CD4-positive, alpha-beta memory T cell (primary cell): ENCODE data around the gene CD34. TPM values are rescaled to one million over a fixed set of nuclear protein-coding genes. Genes with fewer than 3 reads are reported as not detected.
A peak's percentile ranks its signal among the peaks of the same experiment; 100 is the strongest.

ENCODE experiments used
- CTCF ChIA-PET: fragments of 350-600 bp; sonication (Branson Sonifier 250); formaldehyde crosslinking; loops from one replicate; lab custom pipeline; 2021; ENCODE audit warnings: inconsistent platforms; ENCODE audit not compliant: partially characterized antibody; lab: Charles Lee
- POLR2A ChIA-PET: fragments of 350-600 bp; sonication (Branson Sonifier 250); formaldehyde crosslinking; loops from one replicate; lab custom pipeline; 2021; ENCODE audit not compliant: partially characterized antibody; lab: Charles Lee
- DNase-seq, 5 donors: peaks; one replicate each; pipeline versions ENCODE4 v3.0.0 to v3.0.0-alpha.2; 2020 to 2022; ENCODE audit warnings: mixed read lengths in 1 of 5
- H3K27ac ChIP-seq: one replicate; pipeline ENCODE4 v1.7.0; 2013; ENCODE audit warnings: low read depth, low read length
- H3K27me3 ChIP-seq: 2 replicates; pipeline ENCODE4 v1.7.0; 2013; ENCODE audit warnings: mild to moderate bottlenecking, low read length, moderate library complexity; ENCODE audit not compliant: insufficient read depth
- H3K36me3 ChIP-seq: 2 replicates; pipeline ENCODE4 v1.7.0; 2013; ENCODE audit warnings: mild to moderate bottlenecking, low read length, moderate library complexity; ENCODE audit not compliant: insufficient read depth
- H3K4me1 ChIP-seq: 2 replicates; pipeline ENCODE4 v1.7.0; 2013; ENCODE audit warnings: mild to moderate bottlenecking, low read length, moderate library complexity; ENCODE audit not compliant: insufficient read depth
- H3K4me3 ChIP-seq, 2 donors: one replicate each; pipeline ENCODE4 v1.7.0; 2013; ENCODE audit warnings: low read length in 2 of 2, mild to moderate bottlenecking in 1 of 2
- H3K9me3 ChIP-seq, 2 donors: one replicate each; pipeline ENCODE4 v1.7.0; 2013; ENCODE audit warnings: low read length in 2 of 2, control low read depth in 1 of 2; ENCODE audit not compliant: control insufficient read depth in 1 of 2
- H3K27ac Mint-ChIP-seq, 7 donors: one replicate each; pipeline ENCODE4 v1.8.0; 2020 to 2021; ENCODE audit warnings: mixed read lengths in 7 of 7, mild to moderate bottlenecking in 6 of 7, inconsistent platforms in 3 of 7, moderate library complexity in 3 of 7
- H3K27me3 Mint-ChIP-seq, 2 donors: one replicate each; pipeline ENCODE4 v1.8.0; 2020 to 2021; ENCODE audit warnings: mixed read lengths in 2 of 2
- H3K36me3 Mint-ChIP-seq, 2 donors: one replicate each; pipeline ENCODE4 v1.8.0; 2020 to 2021; ENCODE audit warnings: mixed read lengths in 2 of 2, inconsistent platforms in 1 of 2, mild to moderate bottlenecking in 1 of 2
- H3K4me1 Mint-ChIP-seq, 4 donors: one replicate each; pipeline ENCODE4 v1.8.0; 2020 to 2021; ENCODE audit warnings: mixed read lengths in 4 of 4, mild to moderate bottlenecking in 1 of 4
- H3K4me3 Mint-ChIP-seq, 8 donors: one replicate each; pipeline ENCODE4 v1.8.0; 2020 to 2021; ENCODE audit warnings: mixed read lengths in 8 of 8, mild to moderate bottlenecking in 7 of 8, moderate library complexity in 6 of 8, inconsistent platforms in 3 of 8
- H3K9me3 Mint-ChIP-seq, 8 donors: one replicate each; pipeline ENCODE4 v1.8.0; 2020 to 2021; ENCODE audit warnings: mixed read lengths in 8 of 8, mild to moderate bottlenecking in 5 of 8, inconsistent platforms in 3 of 8, moderate library complexity in 1 of 8
- intact Hi-C: fragments of 100-400 bp; cut with micrococcal nuclease; formaldehyde crosslinking; loops from one replicate; pipeline ENCODE4 v1.15.1; 2023
- polyA plus RNA-seq, 2 donors: library from polyadenylated mRNA; unstranded; fragments of 300-500 nt; fragmentation: Illumina TruSeq; gene quantifications; one replicate each; pipeline ENCODE4 v1.2.3, GENCODE V29; 2021
- total RNA-seq, 2 experiments: library from RNA; stranded (reverse); gene quantifications; one replicate each; pipeline ENCODE4 v1.2.3, GENCODE V29; 2021

The CD34 gene
- total and polyA plus RNA-seq, 4 experiments from 2014 or later = 0.03 TPM; not detected in 3

DNA sequence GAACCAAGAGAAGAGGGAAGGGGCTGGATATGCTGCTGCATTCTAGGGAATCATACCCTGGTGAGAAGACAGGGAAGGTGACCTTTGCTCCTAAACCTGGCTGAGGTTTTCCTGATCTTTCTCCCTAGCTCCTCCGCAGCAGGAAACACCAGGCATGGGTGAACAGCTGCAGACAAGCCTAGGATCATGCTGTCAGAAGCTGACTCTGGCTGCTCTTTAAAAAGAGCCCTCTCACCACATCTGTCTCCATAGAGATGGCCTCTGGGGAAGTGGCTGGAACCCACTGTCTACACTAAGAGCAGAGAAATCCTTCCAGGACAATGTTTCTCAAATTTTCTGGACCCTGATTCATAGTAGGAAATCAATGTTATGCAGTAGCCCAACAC lies 57.6 kb downstream of the CD34 start:
- no peak overlapping the region for H3K27ac ChIP-seq
- POLR2A ChIA-PET = interaction anchor here (0.5 to 16.6 kb wide), 4 partner anchors 11 to 1988 kb away, joined by 3 to 374 read pairs (median 4); no protein-coding TSS in a partner anchor
- Mint-ChIP-seq H3K27ac (peak overlapping the region in 6 of 7 donors; percentile 39 to 87 (median 51)), H3K36me3 (peaks cover 35 to 63% of the 10 kb centered on the region in 2 donors), H3K4me1 (peaks cover 72 to 91% (median 81%) of the 10 kb centered on the region in 4 donors), H3K9me3 (no peaks in the 10 kb centered on the region), H3K27me3 (no peaks in the 10 kb centered on the region), H3K4me3 (peak overlapping the region in 7 of 8 donors; percentile 0 to 85 (median 43))
- intact Hi-C loops = no loop called here
- no peak for DNase-seq
- H3K36me3 ChIP-seq = no peaks in the 10 kb centered on the region
- H3K4me1 ChIP-seq = peaks cover 95% of the 10 kb centered on the region
- CTCF ChIA-PET = interaction anchor here (1.5 to 5.2 kb wide), 2 partner anchors 15 to 32 kb away, joined by 8 to 19 read pairs; no protein-coding TSS in a partner anchor
- H3K27me3 ChIP-seq = no peaks in the 10 kb centered on the region
- no peak overlapping the region for H3K4me3 ChIP-seq
- no peaks in the 10 kb centered on the region for H3K9me3 ChIP-seq

DNA sequence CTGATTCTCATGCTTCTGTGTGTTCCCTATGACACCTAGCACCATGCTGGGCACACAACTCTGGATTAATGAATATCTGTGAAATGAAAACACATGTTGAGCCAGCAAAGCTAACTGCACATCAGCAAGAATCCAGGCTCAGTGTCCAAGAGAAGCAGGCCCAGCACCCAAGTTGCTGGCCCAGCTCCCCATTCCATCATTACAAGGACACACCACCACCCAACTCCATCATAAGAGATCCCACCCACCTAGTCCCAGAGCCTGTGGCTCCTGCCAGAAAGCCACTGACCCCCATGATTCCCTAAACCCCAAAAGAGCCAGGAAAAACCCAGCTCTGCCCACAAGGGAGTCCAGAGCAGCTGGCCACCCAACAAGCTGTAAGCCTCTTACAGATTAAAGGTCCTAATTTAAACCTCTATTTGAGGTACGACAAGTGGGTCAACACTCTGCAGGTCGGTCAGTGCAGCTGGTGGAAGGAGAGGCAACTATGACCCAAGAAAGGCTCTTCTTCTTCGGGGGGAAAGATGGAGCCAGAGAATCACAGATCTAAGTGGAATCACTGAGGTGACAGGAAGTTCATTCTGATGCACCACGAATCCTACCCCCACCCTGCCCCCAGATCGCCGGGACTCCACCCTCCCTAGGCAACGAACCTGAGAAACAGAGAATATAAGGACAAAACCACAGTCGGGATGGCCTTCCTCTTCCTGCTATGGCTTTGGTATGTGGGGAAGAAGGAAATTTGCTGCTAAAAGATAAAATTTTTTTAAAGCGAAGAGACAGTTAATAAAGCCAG lies 58.2 kb downstream of the CD34 start:
- Mint-ChIP-seq H3K36me3 (peaks cover 37 to 68% of the 10 kb centered on the region in 2 donors), H3K4me1 (peaks cover 78 to 97% (median 86%) of the 10 kb centered on the region in 4 donors), H3K9me3 (no peaks in the 10 kb centered on the region), H3K27me3 (no peaks in the 10 kb centered on the region), H3K4me3 (peak overlapping the region in 7 of 8 donors; percentile 11 to 85 (median 51)), H3K27ac (peak overlapping the region; percentile 48 to 87 (median 59))
- POLR2A ChIA-PET = interaction anchor here (1.1 to 1.5 kb wide), 4 partner anchors 12 to 29 kb away, joined by 3 to 5 read pairs (median 4); no protein-coding TSS in a partner anchor
- intact Hi-C loops = no loop called here
- no peaks in the 10 kb centered on the region for H3K9me3 ChIP-seq
- no peak for DNase-seq
- no peaks in the 10 kb centered on the region for H3K27me3 ChIP-seq
- H3K27ac ChIP-seq = peak overlapping the region; percentile 16
- H3K36me3 ChIP-seq = no peaks in the 10 kb centered on the region
- H3K4me3 ChIP-seq = no peak overlapping the region
- CTCF ChIA-PET = interaction anchor here (1.4 to 5.2 kb wide), 3 partner anchors 16 to 110 kb away, joined by 4 to 19 read pairs (median 8); no protein-coding TSS in a partner anchor
- H3K4me1 ChIP-seq = peaks cover 95% of the 10 kb centered on the region

- DNase-seq = no peak
- Mint-ChIP-seq H3K4me3 (peak overlapping the region in 2 of 8 donors; percentile 7 to 19), H3K4me1 (peaks cover 73 to 95% (median 85%) of the 10 kb centered on the region in 4 donors), H3K27me3 (no peaks in the 10 kb centered on the region), H3K36me3 (peaks cover 31 to 65% of the 10 kb centered on the region in 2 donors), H3K27ac (peak overlapping the region in 6 of 7 donors; percentile 39 to 88 (median 58)), H3K9me3 (no peaks in the 10 kb centered on the region)
- POLR2A ChIA-PET = interaction anchor here (1.1 to 1.5 kb wide), 3 partner anchors 12 to 27 kb away, joined by 3 to 5 read pairs (median 4); no protein-coding TSS in a partner anchor
- H3K36me3 ChIP-seq = no peaks in the 10 kb centered on the region
- H3K27ac ChIP-seq = no peak overlapping the region
- CTCF ChIA-PET = interaction anchor here (1.4 to 5.2 kb wide), 3 partner anchors 17 to 111 kb away, joined by 4 to 19 read pairs (median 8); no protein-coding TSS in a partner anchor
- no peak overlapping the region for H3K4me3 ChIP-seq
- H3K4me1 ChIP-seq = peaks cover 89% of the 10 kb centered on the region
- intact Hi-C loops = no loop called here
- H3K27me3 ChIP-seq = no peaks in the 10 kb centered on the region
- no peaks in the 10 kb centered on the region for H3K9me3 ChIP-seq
Measured at GRCh38 chr1:207851696-207852095, 59.2 kb downstream of the CD34 start.

- Mint-ChIP-seq H3K27me3 (no peaks in the 10 kb centered on the region), H3K4me1 (peaks cover 67 to 94% (median 82%) of the 10 kb centered on the region in 4 donors), H3K36me3 (peaks cover 24 to 57% of the 10 kb centered on the region in 2 donors), H3K9me3 (no peaks in the 10 kb centered on the region), H3K27ac (peak overlapping the region in 6 of 7 donors; percentile 52 to 88 (median 82)), H3K4me3 (peak overlapping the region in 6 of 8 donors; percentile 14 to 85 (median 48))
- Histone ChIP-seq H3K36me3 (no peaks in the 10 kb centered on the region), H3K27ac (no peak overlapping the region), H3K4me1 (peaks cover 86% of the 10 kb centered on the region), H3K27me3 (no peaks in the 10 kb centered on the region), H3K4me3 (no peak overlapping the region), H3K9me3 (no peaks in the 10 kb centered on the region)
- CTCF ChIA-PET = interaction anchor here (0.8 to 5.2 kb wide), 3 partner anchors 18 to 34 kb away, joined by 3 to 19 read pairs (median 4); no protein-coding TSS in a partner anchor
- intact Hi-C loops = no loop called here
- no peak for DNase-seq
- POLR2A ChIA-PET = interaction anchor here (1.7 to 3.9 kb wide), 2 partner anchors 12 to 17 kb away, joined by 6 to 18 read pairs; no protein-coding TSS in a partner anchor
Measured at GRCh38 chr1:207850621-207851407, 60.1 kb downstream of the CD34 start.

DNA sequence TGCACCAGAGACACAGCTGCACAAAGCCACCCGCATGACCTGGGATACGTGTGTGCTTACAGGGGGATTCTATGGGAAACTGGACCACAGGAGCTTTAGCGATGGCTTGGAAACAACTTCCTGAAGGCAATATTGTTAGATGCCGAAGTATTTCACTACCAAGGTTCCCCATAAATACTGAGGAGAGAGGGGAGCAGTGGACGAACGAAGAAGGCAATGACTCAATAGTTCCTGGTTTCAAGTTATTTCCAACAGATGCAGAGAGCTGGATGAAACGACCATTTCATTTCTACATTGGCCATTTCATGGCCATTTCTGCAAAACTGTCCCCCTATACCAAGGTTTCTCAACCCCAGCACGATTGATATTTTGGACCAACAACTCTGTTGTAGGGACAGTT lies 61.3 kb downstream of the CD34 start:
- H3K4me1 ChIP-seq = peaks cover 82% of the 10 kb centered on the region
- no peaks in the 10 kb centered on the region for H3K9me3 ChIP-seq
- peaks cover 71 to 97% (median 84%) of the 10 kb centered on the region in 4 donors for H3K4me1 Mint-ChIP-seq
- H3K36me3 Mint-ChIP-seq = peaks cover 26 to 59% of the 10 kb centered on the region in 2 donors
- no peaks in the 10 kb centered on the region for H3K27me3 Mint-ChIP-seq
- ChIA-PET POLR2A (interaction anchor here (1.4 to 3.9 kb wide), 3 partner anchors 13 to 26 kb away, joined by 6 to 18 read pairs (median 6); no protein-coding TSS in a partner anchor), CTCF (interaction anchor here (0.8 to 5.2 kb wide), 2 partner anchors 10 to 19 kb away, joined by 3 to 19 read pairs; no protein-coding TSS in a partner anchor)
- no peaks in the 10 kb centered on the region for H3K36me3 ChIP-seq
- no peak overlapping the region for H3K27ac ChIP-seq
- H3K4me3 Mint-ChIP-seq = peak overlapping the region in 4 of 8 donors; percentile 66 to 85 (median 76)
- H3K27me3 ChIP-seq = no peaks in the 10 kb centered on the region
- no peaks in the 10 kb centered on the region for H3K9me3 Mint-ChIP-seq
- intact Hi-C loops = loop anchor here (2.0 kb wide), 1 partner anchor 15 kb away; no protein-coding TSS in a partner anchor
- DNase-seq = no peak
- H3K4me3 ChIP-seq = no peak overlapping the region
- peak overlapping the region in 6 of 7 donors; percentile 65 to 90 (median 84) for H3K27ac Mint-ChIP-seq

- H3K27me3 ChIP-seq = no peaks in the 10 kb centered on the region
- H3K4me1 ChIP-seq = peaks cover 77% of the 10 kb centered on the region
- Mint-ChIP-seq H3K27ac (peak overlapping the region; percentile 65 to 92 (median 87)), H3K9me3 (no peaks in the 10 kb centered on the region), H3K4me1 (peaks cover 74 to 98% (median 87%) of the 10 kb centered on the region in 4 donors), H3K4me3 (peak overlapping the region in 7 of 8 donors; percentile 66 to 85 (median 72)), H3K27me3 (no peaks in the 10 kb centered on the region), H3K36me3 (peaks cover 29 to 63% of the 10 kb centered on the region in 2 donors)
- CTCF ChIA-PET = interaction anchor here (0.8 to 5.2 kb wide), 2 partner anchors 11 to 20 kb away, joined by 3 to 19 read pairs; no protein-coding TSS in a partner anchor
- POLR2A ChIA-PET = interaction anchor here (1.3 to 3.9 kb wide), 5 partner anchors 14 to 25 kb away, joined by 5 to 18 read pairs (median 6); no protein-coding TSS in a partner anchor
- H3K9me3 ChIP-seq = no peaks in the 10 kb centered on the region
- H3K27ac ChIP-seq = no peak overlapping the region
- intact Hi-C loops = loop anchor here (2.0 kb wide), 1 partner anchor 16 kb away; no protein-coding TSS in a partner anchor
- no peak for DNase-seq
- no peaks in the 10 kb centered on the region for H3K36me3 ChIP-seq
- no peak overlapping the region for H3K4me3 ChIP-seq
Measured at GRCh38 chr1:207849016-207849415, 61.9 kb downstream of the CD34 start.
